Mucosa of descending colon (tissue), 3 donors: ENCODE results near the gene PRICKLE2. TPM values are rescaled to one million over a fixed set of nuclear protein-coding genes. Genes with fewer than 3 reads are reported as not detected.

Experiments used
- ATAC-seq: fragments of 200-7000 bp; cut with Tn5 transposase; one replicate; pipeline ENCODE4 v1.9.1; 2020; ENCODE audit warnings: mild to moderate bottlenecking, moderate library complexity
- DNase-seq, 3 donors: peaks; one replicate each; pipeline ENCODE4 v3.0.0-alpha.2; 2020
- H3K36me3 ChIP-seq: fragments of 200-600 bp; one replicate; pipeline ENCODE4 v1.8.0; 2021; ENCODE audit warnings: low read depth, mild to moderate bottlenecking
- H3K4me1 ChIP-seq: fragments of 200-600 bp; one replicate; pipeline ENCODE4 v1.8.0; 2021; ENCODE audit warnings: low read depth, mild to moderate bottlenecking
- H3K4me3 ChIP-seq: fragments of 200-600 bp; one replicate; pipeline ENCODE4 v1.8.0; 2021; ENCODE audit warnings: mild to moderate bottlenecking
- H3K9me3 ChIP-seq: fragments of 200-600 bp; one replicate; pipeline ENCODE4 v1.8.0; 2021; ENCODE audit warnings: mild to moderate bottlenecking
- CTCF ChIP-seq: fragments of 200-600 bp; IDR thresholded peaks from one replicate; pipeline ENCODE4 v1.8.0; 2022; ENCODE audit warnings: antibody characterized with exemption, mild to moderate bottlenecking
- intact Hi-C, 2 donors: fragments of 100-400 bp; cut with DNase I in 1 of 2; cut with micrococcal nuclease in 1 of 2; formaldehyde crosslinking; loops; one replicate each; pipeline versions ENCODE4 v1.11.0 to v1.11.1; 2022; cut with DNase I, micrococcal nuclease
- total RNA-seq, 3 donors: library from RNA; stranded (reverse); fragmentation: NEBNext Ultra II Directional in 2 of 3; extraction: Animal tissue kit (Norgen Biotek cat#: 25700) in 2 of 3; gene quantifications; one replicate each; pipeline versions ENCODE4 v1.2.1 to v1.2.4, GENCODE V29; 2021 to 2023
- donor health status: DM: no; HTN: no; CAD: no; lungs with moderate emphysema.
- donor health status: DM: no; HTN: no; CAD: no.
- donor health status: DM: no; HTN: yes; CAD: no.

Gene PRICKLE2
- total RNA-seq, 3 donors from 2014 or later = 4.3 to 66.3 (median 7.0) TPM

- intact Hi-C loops = no loop called here
Observed at GRCh38 chr3:64158334-64158733, 66.9 kb downstream of the PRICKLE2 start.

GRCh38 chr3:64157150-64158035 is 67.9 kb downstream of the PRICKLE2 start:
- Histone ChIP-seq H3K9me3 (no peaks in the 10 kb centered on the region), H3K4me3 (no peak overlapping the region), H3K36me3 (no peaks in the 10 kb centered on the region), H3K4me1 (peaks cover 45% of the 10 kb centered on the region)
- TF ChIP-seq CTCF = no peak
- peak; percentile 64 for ATAC-seq
- intact Hi-C loops = no loop called here
- DNase-seq = peak; percentile 39 to 64 (median 41)

More at GRCh38 chr3:64158334-64158733, 66.9 kb downstream of the PRICKLE2 start:
- TF ChIP-seq CTCF = no peak
- DNase-seq (no peak), ATAC-seq (peak; percentile 10)
- Histone ChIP-seq H3K4me1 (peaks cover 45% of the 10 kb centered on the region), H3K36me3 (no peaks in the 10 kb centered on the region), H3K4me3 (no peak overlapping the region), H3K9me3 (no peaks in the 10 kb centered on the region)

GRCh38 chr3:64155328-64155727 is 69.9 kb downstream of the PRICKLE2 start:
- ATAC-seq (no peak), DNase-seq (no peak)
- H3K36me3 ChIP-seq = no peaks in the 10 kb centered on the region
- TF ChIP-seq CTCF = no peak
- intact Hi-C loops = no loop called here
- no peak overlapping the region for H3K4me3 ChIP-seq
- H3K4me1 ChIP-seq = peaks cover 42% of the 10 kb centered on the region
- no peaks in the 10 kb centered on the region for H3K9me3 ChIP-seq

- no peak for ATAC-seq
- no peak overlapping the region for H3K4me3 ChIP-seq
- H3K4me1 ChIP-seq = peaks cover 38% of the 10 kb centered on the region
Observed at GRCh38 chr3:64152676-64153466, 72.4 kb downstream of the PRICKLE2 start.

GRCh38 chr3:64152086-64152485 is 73.2 kb downstream of the PRICKLE2 start:
- intact Hi-C loops = no loop called here
- ATAC-seq (no peak), DNase-seq (no peak)
- H3K4me3 ChIP-seq = no peak overlapping the region
- no peak for TF ChIP-seq CTCF
- no peaks in the 10 kb centered on the region for H3K36me3 ChIP-seq
- peaks cover 30% of the 10 kb centered on the region for H3K4me1 ChIP-seq
- no peaks in the 10 kb centered on the region for H3K9me3 ChIP-seq

More at GRCh38 chr3:64152676-64153466, 72.4 kb downstream of the PRICKLE2 start:
- DNase-seq = no peak
- intact Hi-C loops = no loop called here
- H3K9me3 ChIP-seq = no peaks in the 10 kb centered on the region
- H3K36me3 ChIP-seq = no peaks in the 10 kb centered on the region
- TF ChIP-seq CTCF = no peak
